Tibial nerve (tissue), 4 donors: Measurements from ENCODE around the gene SLC66A3. TPM values are rescaled to one million over a fixed set of nuclear protein-coding genes. Genes with fewer than 3 reads are reported as not detected.
"Not testable (repeated sequence)": the region's sequence is repeated elsewhere in the genome, so short reads cannot be mapped to it uniquely, and the experiment has no call there.

Experiments
- DNase-seq, 2 donors: peaks; one replicate each; pipeline ENCODE4 v3.0.0-alpha.2; 2019; ENCODE audit warnings: low spot score in 2 of 2
- H3K27ac ChIP-seq, 4 donors: fragments of 200-600 bp; sonication (generic) in 3 of 4; one replicate each; pipeline ENCODE4 v1.5.1; 2017 to 2019; ENCODE audit warnings: mild to moderate bottlenecking in 1 of 4
- H3K27me3 ChIP-seq, 2 donors: fragments of 200-600 bp; sonication (generic) in 1 of 2; one replicate each; pipeline versions ENCODE4 v1.5.1 to v1.6.0; 2017 to 2019
- H3K36me3 ChIP-seq, 3 donors: fragments of 200-600 bp; sonication (generic); one replicate each; pipeline ENCODE4 v1.5.1; 2018 to 2019
- H3K4me1 ChIP-seq, 4 donors: fragments of 200-600 bp; sonication (generic) in 3 of 4; one replicate each; pipeline ENCODE4 v1.5.1; 2017 to 2019
- H3K4me3 ChIP-seq, 4 donors: fragments of 200-600 bp; sonication (generic) in 3 of 4; one replicate each; pipeline ENCODE4 v1.5.1; 2017 to 2019; ENCODE audit warnings: mild to moderate bottlenecking in 1 of 4, moderate library complexity in 1 of 4
- H3K9me3 ChIP-seq, 4 donors: fragments of 200-600 bp; sonication (generic) in 3 of 4; one replicate each; pipeline ENCODE4 v1.5.1; 2017 to 2019
- EP300 ChIP-seq, 2 donors: sonication (generic); formaldehyde crosslinking; IDR thresholded peaks; one replicate each; pipeline ENCODE4 v1.6.1; 2017; ENCODE audit warnings: antibody characterized with exemption in 2 of 2, mild to moderate bottlenecking in 1 of 2
- POLR2A ChIP-seq, 2 donors: fragments of 450-650 bp; IDR thresholded peaks; one replicate each; pipeline ENCODE4 v1.6.1; 2017; ENCODE audit warnings: antibody characterized with exemption in 2 of 2, mild to moderate bottlenecking in 2 of 2, moderate library complexity in 2 of 2
- WGBS, 2 donors: methylation state at CpG; one replicate each; pipeline ENCODE4 v1.1.5; 2018; 5-methylcytosine and 5-hydroxymethylcytosine counted together
- total RNA-seq, 4 donors: library from RNA; depleted of rRNA; stranded (reverse); fragments of >200 nt; gene quantifications; one replicate each; pipeline ENCODE4 v1.1.0, GENCODE V29; 2016
- TF ChIP-seq, protein P1 (sequence below), 5 experiments: fragments of 200-600 bp in 3 of 5; fragments of 450-650 bp in 2 of 5; sonication (generic) in 3 of 5; IDR thresholded peaks; one replicate each; pipeline ENCODE4 v1.5.1; 2016 to 2019; ENCODE audit warnings: antibody characterized with exemption in 5 of 5, mild to moderate bottlenecking in 3 of 5, moderate library complexity in 2 of 5

SLC66A3 gene
- total RNA-seq, 4 donors from 2014 or later = 49.8 to 120 (median 112) TPM

DNA sequence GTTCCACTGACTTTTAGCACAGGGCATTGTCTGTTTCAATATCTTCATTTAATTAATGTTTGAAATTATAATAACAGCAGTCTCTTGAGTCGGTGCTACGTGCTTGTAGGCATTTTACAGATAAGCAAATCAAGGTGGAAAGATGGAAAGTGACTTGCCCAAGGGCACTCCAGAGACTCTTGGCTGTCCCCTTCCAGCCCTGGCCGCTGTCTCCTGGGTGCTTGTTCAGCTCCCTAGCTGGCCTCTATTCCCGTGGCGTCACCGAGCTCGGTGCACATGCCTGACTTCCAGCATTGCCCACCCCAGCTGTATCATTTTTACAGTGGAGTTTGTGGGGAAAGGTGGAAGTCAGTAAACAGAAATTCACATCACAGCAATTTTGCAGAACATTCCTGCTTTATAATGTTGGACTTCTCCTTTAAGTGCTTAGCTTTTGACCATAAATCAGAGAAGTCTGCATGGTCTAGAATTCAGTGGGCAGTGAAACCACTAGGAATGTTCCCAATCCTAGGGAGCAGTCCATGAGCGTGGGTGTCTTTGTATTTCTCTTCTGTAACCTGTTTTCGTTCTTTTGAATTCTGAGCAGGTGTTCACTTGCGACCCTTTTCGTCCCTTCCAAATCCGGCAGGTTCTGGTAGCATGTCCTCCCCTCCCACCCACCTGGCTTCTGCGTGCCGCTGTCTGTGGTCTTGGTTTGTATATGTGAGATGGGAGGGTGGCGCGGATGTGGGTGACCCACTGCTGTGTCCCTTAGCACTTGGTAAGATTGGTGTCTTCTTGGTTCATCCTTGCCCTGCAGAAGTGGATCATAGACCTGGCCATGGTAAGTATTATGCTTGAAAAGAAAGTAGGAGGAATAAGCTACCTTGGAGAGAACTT is 8.4 kb downstream of the SLC66A3 start:
- Histone ChIP-seq H3K4me3 (no peak overlapping the region), H3K27ac (peak overlapping the region in 1 of 4 donors; percentile 51), H3K27me3 (no peaks in the 10 kb centered on the region), H3K36me3 (peaks cover 0 to 48% (median 0%) of the 10 kb centered on the region in 3 donors), H3K9me3 (no peaks in the 10 kb centered on the region), H3K4me1 (peaks cover 0 to 10% (median 0%) of the 10 kb centered on the region in 4 donors)
- 74 to 81% methylated on average over 16 of the region's 16 CpGs for WGBS, 2 donors
- DNase-seq = no peak
- TF ChIP-seq EP300 (IDR thresholded peaks at IDR 0.05) = no peak
- TF ChIP-seq, protein P1, sequence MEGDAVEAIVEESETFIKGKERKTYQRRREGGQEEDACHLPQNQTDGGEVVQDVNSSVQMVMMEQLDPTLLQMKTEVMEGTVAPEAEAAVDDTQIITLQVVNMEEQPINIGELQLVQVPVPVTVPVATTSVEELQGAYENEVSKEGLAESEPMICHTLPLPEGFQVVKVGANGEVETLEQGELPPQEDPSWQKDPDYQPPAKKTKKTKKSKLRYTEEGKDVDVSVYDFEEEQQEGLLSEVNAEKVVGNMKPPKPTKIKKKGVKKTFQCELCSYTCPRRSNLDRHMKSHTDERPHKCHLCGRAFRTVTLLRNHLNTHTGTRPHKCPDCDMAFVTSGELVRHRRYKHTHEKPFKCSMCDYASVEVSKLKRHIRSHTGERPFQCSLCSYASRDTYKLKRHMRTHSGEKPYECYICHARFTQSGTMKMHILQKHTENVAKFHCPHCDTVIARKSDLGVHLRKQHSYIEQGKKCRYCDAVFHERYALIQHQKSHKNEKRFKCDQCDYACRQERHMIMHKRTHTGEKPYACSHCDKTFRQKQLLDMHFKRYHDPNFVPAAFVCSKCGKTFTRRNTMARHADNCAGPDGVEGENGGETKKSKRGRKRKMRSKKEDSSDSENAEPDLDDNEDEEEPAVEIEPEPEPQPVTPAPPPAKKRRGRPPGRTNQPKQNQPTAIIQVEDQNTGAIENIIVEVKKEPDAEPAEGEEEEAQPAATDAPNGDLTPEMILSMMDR (IDR thresholded peaks at IDR 0.05) = no peak
- TF ChIP-seq POLR2A (IDR thresholded peaks at IDR 0.05) = no peak

DNA sequence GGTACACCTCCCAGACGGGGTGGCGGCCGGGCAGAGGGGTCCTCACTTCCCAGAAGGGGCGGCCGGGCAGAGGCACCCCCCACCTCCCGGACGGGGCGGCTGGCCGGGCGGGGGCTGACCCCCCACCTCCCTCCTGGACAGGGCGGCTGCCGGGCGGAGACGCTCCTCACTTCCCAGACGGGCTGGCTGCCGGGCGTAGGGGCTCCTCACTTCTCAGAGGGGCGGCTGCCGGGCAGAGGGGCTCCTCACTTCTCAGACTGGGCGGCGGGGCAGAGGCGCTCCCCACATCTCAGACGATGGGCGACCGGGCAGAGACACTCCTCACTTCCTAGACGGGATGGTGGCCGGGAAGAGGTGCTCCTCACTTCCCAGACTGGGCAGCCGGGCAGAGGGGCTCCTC is 9.8 kb downstream of the SLC66A3 start:
- H3K27me3 ChIP-seq, H3K27ac ChIP-seq, H3K4me3 ChIP-seq, DNase-seq, H3K4me1 ChIP-seq, H3K9me3 ChIP-seq: not testable (repeated sequence)
- H3K36me3 ChIP-seq = peaks cover 0 to 58% (median 0%) of the 10 kb centered on the region in 3 donors
- 91 to 94% methylated on average over 25 to 27 of the region's 28 CpGs for WGBS, 2 donors

DNA sequence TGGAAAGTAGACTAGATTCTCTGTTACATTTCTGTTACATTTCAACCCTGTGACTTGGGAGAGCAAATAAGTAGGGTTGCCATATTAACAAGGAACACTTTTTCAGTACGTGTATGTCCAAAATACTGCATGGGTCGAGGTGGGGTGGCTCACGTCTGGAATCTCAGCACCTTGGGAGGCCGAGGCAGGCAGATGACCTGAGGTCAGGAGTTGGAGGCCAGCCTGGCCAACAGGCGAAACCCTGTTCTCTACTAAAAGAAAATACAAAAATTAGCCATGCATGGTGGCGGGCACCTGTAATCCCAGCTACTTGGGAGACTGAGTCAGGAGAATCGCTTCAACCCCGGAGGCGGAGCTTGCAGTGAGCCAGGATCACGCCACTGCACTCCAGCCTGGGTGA is 11.2 kb downstream of the SLC66A3 start:
- DNase-seq = no peak
- Histone ChIP-seq H3K27ac (no peak overlapping the region), H3K9me3 (no peaks in the 10 kb centered on the region), H3K4me1 (no peaks in the 10 kb centered on the region), H3K4me3 (no peak overlapping the region), H3K36me3 (peaks cover 0 to 51% (median 0%) of the 10 kb centered on the region in 3 donors), H3K27me3 (no peaks in the 10 kb centered on the region)
- TF ChIP-seq EP300 (IDR thresholded peaks at IDR 0.05) = no peak
- TF ChIP-seq, protein P1 (IDR thresholded peaks at IDR 0.05) = no peak
- TF ChIP-seq POLR2A (IDR thresholded peaks at IDR 0.05) = no peak
- WGBS, 2 donors = 86 to 87% methylated on average over 10 of the region's 10 CpGs

DNA sequence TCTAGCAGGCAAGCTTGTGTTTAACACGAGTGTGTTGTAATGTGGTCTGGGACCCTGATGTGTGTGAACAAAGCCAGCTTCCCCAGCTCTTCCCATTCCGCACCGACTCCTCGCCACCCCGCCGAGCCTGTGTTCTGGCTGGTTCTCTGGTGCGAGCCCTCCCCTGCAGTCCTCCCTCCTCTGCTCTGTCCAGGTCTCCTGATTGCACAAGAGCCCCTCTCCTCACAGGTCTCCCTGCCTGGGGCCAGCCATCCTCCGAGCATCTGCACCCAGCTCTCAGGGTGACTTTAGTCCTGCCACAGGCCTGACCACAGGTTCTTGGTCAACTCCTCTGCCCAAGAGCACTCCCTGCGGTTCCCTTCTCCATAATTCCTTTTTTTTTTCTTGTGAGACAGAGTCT is 13.2 kb downstream of the SLC66A3 start:
- TF ChIP-seq, protein P1 (IDR thresholded peaks at IDR 0.05) = no peak
- TF ChIP-seq POLR2A (IDR thresholded peaks at IDR 0.05) = no peak
- TF ChIP-seq EP300 (IDR thresholded peaks at IDR 0.05) = no peak
- Histone ChIP-seq H3K4me1 (no peaks in the 10 kb centered on the region), H3K4me3 (no peak overlapping the region), H3K27me3 (no peaks in the 10 kb centered on the region), H3K36me3 (peaks cover 0 to 51% (median 0%) of the 10 kb centered on the region in 3 donors), H3K27ac (no peak overlapping the region), H3K9me3 (no peaks in the 10 kb centered on the region)
- WGBS, 2 donors = 74 to 80% methylated on average over 9 of the region's 9 CpGs
- DNase-seq = no peak

DNA sequence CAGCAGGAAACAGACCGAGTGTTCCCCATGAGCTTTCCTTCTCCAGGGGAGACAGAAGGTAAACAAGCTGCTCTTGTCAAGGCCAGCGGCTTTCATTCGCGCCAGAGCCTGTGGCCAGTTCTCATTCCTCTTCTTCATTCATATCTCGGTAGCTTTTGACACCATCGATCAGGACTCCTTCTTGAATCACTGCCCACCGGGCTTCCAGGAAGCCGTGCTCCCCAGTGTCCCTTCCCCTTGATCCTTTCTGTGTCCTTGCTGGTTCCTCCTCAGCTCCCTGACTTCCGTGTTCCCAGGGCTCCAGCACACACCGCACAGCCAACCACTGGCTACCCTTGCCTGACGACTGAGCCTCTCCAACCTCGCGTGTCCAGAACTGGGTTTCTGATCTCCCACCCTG is 14.1 kb downstream of the SLC66A3 start:
- H3K4me3 ChIP-seq = no peak overlapping the region
- H3K9me3 ChIP-seq = no peaks in the 10 kb centered on the region
- H3K27me3 ChIP-seq = no peaks in the 10 kb centered on the region
- H3K4me1 ChIP-seq = no peaks in the 10 kb centered on the region
- no peak for DNase-seq
- H3K27ac ChIP-seq = no peak overlapping the region
- TF ChIP-seq EP300 (IDR thresholded peaks at IDR 0.05) (no peak), POLR2A (IDR thresholded peaks at IDR 0.05) (no peak)
- TF ChIP-seq, protein P1 (IDR thresholded peaks at IDR 0.05) = no peak
- WGBS, 2 donors = 83 to 84% methylated on average over 13 of the region's 13 CpGs
- peaks cover 0 to 45% (median 0%) of the 10 kb centered on the region in 3 donors for H3K36me3 ChIP-seq
